Cardiac fibroblast (primary cell): ENCODE data around the gene PARD6G.
"Not testable (repeated sequence)": the region's sequence is repeated elsewhere in the genome, so short reads cannot be mapped to it uniquely, and the experiment has no call there.

Experiments used
- DNase-seq, 2 donors: peaks; one replicate each; pipeline versions ENCODE4 v3.0.0 to v3.0.0-alpha.2; 2010; ENCODE audit warnings: low read depth in 2 of 2
- H3K4me3 ChIP-seq, 2 donors: replicated peaks in 1 of 2; 1 replicate in 1 of 2; 2 replicates in 1 of 2; pipeline ENCODE4 v1.5.1; 2011; ENCODE audit warnings: low read depth in 2 of 2, low read length in 2 of 2, mild to moderate bottlenecking in 2 of 2, moderate library complexity in 1 of 2
- CTCF ChIP-seq: IDR thresholded peaks from one replicate; pipeline ENCODE4 v1.5.1; 2011; ENCODE audit warnings: low read depth, mild to moderate bottlenecking, low read length, inconsistent platforms

Gene PARD6G

DNA sequence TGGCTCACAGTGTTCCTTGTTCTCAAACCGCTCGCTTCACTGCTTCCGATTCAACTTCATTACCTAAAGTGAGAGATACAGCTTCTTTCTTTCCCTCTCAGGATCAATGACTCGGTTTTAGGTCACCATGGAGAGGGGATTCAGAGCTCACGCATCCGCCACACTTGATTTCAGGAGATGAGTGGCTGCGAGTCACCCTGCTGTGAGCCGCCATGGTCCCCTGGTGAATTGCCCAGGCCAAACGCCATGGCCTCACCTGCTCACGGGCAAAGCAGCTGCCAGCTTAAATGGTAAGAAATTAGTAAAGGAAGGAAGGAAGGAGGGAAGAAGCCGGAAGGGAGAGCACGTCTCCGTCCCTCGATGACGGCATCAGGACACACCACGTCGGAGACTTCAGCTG is 77.7 kb downstream of the PARD6G start:
- DNase-seq = no peak
- TF ChIP-seq CTCF = no peak
- no peak overlapping the region for H3K4me3 ChIP-seq

DNA sequence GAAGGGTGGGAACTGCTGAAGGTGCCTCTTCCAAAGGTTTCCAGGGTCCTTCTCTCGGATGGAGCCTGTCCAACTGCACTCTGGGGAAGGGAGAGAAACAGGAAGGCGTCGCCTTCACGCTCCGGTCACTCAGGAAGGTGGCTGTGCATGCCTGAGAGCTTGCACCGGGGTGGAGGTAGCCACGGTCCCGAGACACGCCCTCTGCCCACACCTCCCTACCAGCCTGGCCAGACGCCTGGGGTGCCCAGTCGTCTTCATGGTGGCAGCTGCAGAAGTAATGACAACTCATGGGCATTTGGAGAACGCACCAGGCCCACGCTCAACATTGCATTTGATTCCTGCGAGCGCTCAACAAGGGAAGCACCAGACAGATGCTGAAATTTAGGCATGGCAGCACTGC is 78.3 kb downstream of the PARD6G start:
- DNase-seq = no peak
- no peak for TF ChIP-seq CTCF
- H3K4me3 ChIP-seq = no peak overlapping the region

GRCh38 chr18:80168346-80168745 is 79.0 kb downstream of the PARD6G start:
- no peak for TF ChIP-seq CTCF

GRCh38 chr18:80167931-80168330 is 79.4 kb downstream of the PARD6G start:
- no peak for DNase-seq
- no peak for TF ChIP-seq CTCF

More at GRCh38 chr18:80168346-80168745, 79.0 kb downstream of the PARD6G start:
- no peak for DNase-seq
- no peak overlapping the region for H3K4me3 ChIP-seq

GRCh38 chr18:80167331-80167730 is 80.0 kb downstream of the PARD6G start:
- H3K4me3 ChIP-seq = no peak overlapping the region
- no peak for TF ChIP-seq CTCF
- no peak for DNase-seq

More at GRCh38 chr18:80167931-80168330, 79.4 kb downstream of the PARD6G start:
- H3K4me3 ChIP-seq = no peak overlapping the region

DNA sequence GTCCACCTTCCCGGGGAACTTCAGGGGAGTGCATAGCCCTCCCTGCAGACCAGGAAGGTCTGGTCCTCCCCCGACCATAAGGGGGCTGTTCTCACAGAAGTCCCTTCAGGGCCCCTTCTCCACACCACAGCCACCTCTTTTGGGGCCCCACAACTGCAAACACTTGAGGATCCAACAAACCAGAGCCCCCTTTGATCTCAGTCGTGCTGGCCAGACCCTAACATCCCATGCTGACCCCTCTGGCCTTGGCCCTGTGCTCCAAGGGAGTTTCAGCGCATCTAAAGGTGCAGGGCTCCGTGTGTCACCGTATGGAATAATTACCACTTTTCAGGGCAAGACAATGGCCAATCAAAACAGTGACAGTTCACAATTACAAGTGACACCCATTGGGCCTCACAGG is 80.6 kb downstream of the PARD6G start:
- TF ChIP-seq CTCF = no peak
- H3K4me3 ChIP-seq = no peak overlapping the region
- no peak for DNase-seq

DNA sequence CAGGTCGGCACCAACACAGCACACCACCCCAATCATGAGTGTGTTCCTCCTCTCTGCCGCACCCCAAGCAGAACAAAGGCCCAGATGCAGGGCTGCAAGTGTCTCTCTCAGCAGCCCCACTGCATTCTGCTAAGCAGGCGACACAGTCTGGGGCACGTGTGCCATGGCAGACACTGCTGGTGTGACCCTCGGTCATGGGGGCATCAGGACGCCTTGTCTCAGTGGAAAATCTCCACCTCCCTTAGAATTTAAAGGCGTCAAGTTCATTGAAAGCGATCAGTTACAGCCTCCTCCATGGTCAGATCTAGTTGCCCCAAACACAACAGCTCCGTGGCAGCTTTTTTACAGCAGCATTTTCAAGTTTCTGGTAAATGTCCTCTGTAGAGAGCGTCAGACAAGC is 81.1 kb downstream of the PARD6G start:
- H3K4me3 ChIP-seq = no peak overlapping the region
- no peak for DNase-seq
- no peak for TF ChIP-seq CTCF

GRCh38 chr18:80164727-80165355 is 82.5 kb downstream of the PARD6G start:
- DNase-seq, H3K4me3 ChIP-seq: not testable (repeated sequence)
